HG03064 (cell line): ENCODE measurements around the gene DCANP1.

Experiments used
- ATAC-seq: cut with Tn5 transposase; IDR thresholded peaks from one replicate; pipeline ENCODE4 v1.9.1; 2021; ENCODE audit warnings: low read depth; ENCODE audit not compliant: unreplicated experiment

Gene DCANP1

DNA sequence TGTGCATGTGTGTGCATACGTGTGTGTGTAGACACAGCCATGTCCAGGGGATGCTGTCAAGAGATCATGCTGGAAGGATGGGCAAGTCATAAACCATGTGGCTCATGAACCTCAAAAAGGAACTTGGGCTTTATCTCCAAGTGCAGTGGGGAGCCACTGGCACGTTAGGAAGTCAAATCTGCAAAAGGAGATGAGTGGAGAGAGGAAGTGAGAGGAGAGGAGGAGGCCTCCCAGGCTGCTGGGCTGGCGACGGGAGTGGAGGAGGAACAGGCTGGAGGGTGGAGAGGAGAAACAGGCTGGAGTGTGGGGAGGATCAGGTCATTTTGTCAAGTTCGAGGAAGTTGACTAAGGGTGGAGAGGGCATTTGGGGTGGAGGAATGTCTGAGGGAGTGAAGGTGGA, 34.2 kb upstream of the DCANP1 start:
- ATAC-seq = no peak

DNA sequence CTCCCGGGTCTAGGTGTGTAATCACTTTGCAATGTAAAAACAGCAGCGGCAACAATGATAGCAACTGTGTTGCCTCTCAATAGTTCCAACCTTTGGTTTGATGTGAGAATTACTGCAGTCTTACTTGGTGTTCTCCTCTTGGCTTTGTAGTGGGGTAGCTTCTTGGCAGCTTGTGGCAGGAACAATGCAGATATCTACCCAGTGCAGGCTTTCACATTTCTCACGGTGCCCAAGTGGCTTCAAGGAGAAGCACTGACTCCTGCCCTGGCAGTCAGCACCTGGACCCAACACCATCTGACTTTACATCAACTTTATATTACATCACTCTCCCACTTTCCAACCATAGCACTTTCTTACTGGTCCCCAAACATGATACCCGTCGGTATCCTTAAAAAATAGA, 33.4 kb upstream of the DCANP1 start:
- ATAC-seq = no peak

DNA sequence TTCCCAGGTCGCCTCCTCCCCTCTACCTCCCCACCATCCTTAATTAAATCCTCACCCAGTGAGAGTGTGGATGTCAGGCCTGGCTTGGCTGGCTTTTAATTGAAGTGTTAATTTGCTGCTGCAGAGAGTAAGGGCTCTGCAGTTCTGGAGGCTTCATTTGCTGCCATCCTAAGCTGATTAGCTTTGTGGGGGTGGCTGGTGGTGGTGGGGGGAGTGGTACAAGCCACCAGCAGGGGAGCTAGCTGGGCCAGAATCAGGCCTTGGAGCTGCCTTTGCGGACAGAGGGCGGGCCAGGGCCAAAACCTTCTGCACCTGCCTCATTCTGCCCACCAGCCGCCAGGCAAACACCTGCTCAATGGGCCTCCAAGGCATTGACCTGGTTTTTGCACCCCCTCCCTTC, 31.8 kb upstream of the DCANP1 start:
- no peak for ATAC-seq

DNA sequence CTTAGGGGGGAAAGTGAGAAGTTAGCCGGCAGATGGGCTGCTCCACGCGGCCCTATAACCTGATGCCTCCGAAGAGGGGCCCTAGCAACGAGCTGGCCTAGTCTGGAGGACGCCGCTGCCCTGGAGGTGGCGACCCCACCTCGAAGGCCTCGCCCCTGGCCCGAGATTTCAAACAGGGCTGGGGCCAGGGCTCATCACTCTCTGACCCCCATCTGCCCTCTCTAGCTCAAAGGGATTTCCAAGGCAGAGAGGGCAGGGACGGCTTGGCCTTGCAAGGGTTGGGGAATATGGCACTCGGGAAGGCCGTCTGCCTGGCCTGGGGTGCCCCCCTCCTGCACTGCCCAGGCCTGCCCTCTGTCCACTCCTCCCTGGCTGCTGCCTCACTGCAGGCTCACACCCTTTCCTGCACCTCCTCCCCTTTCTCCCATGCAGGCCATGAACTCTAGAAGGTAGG, 30.5 kb upstream of the DCANP1 start:
- no peak for ATAC-seq

DNA sequence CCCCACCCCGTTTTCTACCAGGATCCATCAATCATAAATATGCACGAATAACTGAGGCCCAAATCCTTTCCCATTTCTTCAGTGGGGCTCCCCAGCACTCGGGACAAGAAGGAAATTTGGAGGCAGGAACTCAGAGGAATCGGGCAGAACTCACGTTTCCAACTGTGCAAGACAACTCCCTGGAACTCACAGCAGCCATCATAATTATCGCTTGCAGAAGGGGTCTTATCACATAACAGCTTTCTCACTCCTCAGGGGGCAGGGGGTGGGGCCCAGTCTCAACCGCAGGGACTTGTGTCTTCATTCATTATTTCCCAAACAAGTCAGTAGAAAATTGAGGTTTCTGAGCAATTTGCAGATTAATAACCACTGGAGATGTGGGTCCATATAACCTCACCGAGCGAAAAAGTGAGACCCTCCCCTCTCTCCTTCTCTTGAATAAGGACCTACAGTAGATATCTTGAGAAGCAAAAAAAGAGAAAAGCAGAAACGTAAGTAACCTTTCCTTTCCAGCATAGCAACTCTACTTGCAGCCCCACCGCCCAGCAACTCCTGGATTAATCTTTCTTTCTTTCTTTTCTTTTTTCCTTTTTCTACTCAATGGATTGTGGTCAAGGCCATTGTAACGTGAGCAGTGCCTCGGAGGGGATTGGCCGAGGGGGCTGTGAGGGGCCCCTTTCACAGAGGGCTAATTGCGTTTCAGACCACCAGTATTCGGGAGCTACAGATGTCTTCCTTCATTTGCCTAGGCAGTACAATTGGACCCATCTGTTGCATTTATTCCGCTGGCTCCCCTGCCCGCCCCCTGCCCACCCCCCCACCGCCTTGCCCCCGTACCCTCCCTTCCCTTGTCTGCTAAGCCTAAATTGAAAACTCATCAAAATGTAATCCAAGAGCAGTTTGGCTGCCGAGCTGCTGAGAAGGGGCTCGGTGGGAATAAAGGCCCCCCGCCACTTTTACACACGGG, 29.8 kb upstream of the DCANP1 start:
- no peak for ATAC-seq

DNA sequence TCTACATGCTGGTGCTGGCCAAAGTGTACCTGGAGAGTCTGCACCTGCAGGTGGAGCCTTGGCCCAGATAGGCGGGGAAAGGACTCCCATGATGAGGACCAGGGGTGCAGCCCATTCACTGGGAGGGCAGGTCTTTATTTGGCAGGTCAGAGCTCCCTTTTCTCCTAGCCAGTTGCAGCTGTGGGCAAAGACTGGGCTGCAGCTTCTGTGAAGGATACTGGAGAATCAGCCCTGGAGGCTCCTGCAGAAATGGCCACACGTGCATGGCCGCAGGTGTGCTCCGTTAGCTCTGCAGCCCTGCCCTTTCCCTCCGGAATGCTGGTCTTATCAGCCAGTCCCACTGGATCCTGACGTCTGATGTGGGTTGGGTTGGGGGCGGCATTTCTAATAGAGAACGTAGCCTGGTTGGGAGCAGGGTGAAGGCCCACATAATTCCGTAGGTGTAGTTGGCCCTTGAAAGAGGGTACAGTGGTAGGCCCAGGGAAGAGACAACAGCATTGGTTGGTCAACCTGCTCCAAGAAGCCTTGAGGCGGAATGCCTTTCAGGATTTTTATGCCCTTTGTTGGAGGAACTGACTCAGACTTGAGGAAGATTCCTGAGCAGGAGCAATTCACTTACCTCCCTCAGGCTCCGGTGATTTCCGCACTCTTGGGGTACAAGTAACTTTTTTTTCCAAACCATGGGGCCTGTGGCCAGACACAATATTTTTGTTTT, 27.0 kb upstream of the DCANP1 start:
- no peak for ATAC-seq

DNA sequence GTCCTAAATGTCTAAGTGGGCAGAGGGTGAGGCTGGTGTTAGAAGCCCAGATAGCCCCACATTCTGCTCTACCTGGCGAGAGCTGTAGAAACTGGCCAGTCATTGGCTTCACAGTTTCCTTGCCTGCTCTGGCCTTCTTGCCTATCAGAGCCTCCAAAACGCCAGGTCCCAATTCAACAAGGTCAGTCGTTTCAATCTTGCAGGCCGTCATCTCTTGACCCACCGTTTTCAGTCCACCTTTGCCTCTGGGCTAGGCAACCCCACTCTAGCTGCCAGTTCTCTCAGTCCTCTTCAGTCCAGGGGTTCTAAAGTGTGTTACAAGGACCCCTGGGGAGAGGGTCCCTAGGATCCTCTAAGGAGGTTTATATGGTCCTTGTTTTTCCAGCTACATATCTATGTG, 25.0 kb upstream of the DCANP1 start:
- no peak for ATAC-seq

DNA sequence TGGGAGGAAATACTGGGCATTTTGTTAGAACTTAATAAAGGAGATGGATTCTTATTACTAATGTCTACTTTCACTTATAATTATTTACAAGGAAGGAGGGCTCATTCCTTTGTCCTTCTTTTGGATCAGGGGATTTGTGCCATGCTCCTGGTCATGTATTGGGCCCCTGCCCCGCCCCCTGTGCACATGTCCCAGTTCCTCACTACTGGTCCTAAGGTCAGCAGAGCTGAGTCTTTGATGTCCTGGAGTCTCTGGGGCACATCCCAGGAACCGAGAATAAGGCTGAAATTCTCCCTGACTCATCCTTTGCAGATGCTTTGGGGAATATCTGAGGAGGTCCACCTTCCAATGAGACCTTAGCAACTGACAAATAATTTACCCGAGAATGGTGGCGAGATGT, 24.6 kb upstream of the DCANP1 start:
- no peak for ATAC-seq

DNA sequence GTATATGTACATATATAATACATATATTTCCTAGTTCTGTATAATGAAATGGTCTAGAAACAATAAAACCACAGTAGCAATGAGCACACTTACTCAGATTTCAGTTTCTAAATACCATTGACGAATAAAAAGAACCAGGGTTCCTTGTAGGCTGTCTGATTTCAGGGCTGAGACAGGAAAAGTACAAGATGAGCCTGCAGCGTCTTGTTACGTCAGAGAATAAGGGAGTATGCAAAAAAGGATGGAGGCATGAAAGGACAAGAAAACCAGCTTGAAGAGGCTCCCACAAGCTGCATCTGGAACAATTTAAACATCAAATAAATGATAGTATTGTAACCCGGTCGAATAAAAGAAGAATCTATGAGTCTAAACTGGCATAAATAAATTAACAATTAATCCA, 22.8 kb upstream of the DCANP1 start:
- ATAC-seq = no peak

DNA sequence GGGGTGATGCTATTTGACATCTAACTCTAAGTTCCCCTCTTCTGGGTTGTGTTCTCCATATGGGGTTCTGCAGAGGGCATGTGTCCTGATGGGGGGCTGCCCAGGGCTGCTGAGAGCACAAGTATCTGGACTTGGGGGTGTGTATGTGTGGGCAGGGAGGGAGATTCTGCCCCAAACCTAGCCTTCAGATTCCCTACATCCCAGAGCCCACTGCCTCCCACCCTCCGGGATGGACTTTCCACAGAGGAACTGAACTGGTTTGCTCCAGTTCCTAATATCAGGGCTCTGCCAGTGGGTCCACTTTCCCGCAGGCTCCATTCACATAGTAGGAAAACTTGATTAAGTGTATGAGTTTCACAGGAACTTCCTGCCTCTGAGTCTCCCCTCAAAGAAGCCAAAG, 21.4 kb upstream of the DCANP1 start:
- no peak for ATAC-seq

DNA sequence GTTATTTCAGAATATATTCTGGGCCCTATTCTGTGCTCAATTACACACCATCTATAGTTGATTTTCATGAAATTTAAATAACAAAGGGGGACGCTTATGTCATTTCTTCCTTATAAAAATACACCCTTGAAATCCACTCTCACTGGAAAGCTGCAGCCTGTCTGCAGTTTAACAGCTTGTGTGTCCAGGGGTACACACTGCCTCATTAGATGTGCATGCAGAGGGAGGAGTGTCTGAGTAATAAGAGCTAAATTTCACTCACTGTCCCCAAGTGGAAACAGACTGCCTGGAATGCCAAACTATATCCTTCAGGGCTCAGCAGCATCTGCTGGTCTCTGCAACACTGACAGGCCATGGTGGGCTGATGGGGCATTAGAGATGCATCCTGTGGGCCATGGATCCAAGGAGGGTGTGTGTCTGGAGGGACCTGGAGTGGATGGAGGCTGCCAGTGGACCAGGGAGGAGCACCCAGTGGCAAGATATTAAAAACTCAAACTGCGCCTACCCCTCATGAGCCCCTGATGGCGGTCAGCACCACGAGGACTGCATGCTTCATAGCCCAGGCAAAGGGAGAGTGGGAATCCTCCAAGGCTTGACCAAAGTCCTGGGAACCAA, 20.8 kb upstream of the DCANP1 start:
- no peak for ATAC-seq

DNA sequence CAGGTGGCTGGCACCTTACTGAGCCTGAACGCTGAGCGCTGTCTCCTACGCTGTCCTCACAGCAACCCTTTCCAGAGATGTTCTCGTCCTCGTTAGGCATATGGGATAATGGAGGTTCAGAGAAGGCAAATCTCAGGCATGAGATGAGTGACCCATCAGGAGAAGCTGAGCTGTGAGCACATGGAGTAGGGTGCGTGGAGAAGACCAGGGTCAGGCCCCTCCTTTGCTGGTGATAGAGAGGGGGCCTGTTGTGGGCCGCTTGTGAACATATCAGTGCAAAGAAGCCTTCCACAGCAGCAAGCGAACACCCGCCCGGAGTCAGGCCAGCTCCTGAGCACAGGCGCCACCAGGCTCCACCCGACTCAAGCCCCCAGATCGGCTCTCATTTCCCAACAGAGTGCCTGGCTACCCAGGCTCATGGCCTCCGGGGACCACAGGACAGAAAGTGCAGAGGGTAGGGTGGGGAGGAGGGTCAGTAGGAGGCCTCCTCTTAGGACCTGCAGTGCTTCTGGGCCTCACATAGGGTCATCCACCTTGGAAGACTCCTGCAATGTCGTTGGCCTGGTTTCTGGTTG, 20.0 kb upstream of the DCANP1 start:
- ATAC-seq = no peak

DNA sequence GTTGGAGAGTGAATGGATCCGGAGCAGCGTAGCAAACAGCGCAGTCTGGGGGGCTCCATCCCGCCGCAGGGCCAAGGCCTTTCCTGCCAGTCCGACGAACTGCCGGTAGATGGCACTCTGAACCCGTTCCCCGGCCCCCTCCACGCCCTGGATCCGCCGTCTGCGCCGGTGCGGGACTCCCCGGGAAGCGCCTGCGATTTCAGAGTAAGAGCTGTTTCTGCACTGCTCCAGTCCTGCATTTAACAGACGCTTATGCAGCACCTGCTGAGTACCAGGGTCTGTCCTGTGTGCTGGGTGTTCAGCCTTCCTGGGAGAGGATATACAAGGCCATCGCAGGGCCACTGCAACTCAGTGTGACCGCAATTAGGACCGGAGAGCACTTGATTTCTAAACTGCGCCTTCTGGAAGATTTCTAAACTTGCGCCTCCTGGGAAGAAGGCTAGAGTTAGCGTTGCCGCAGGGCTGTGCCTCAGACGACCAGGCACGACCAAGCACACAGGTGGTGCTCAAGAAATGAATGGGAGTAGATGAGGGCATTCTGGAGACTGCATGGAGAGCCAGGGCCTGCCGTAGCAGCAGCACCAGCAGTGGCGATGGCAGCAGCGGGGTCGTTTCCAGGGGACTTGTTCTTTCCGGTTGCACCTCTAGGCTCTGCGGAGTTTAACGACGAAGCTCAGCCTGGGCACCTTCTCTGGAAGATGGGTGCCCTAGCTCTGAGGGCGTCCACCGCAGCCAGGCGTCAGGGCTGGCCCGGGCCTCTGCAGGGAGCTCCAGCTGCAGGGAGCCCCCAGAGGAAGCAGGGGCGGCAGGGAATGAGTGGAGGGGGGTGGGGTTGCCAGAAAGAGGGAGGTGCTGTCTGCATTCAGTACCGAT, 19.3 kb upstream of the DCANP1 start:
- no peak for ATAC-seq

DNA sequence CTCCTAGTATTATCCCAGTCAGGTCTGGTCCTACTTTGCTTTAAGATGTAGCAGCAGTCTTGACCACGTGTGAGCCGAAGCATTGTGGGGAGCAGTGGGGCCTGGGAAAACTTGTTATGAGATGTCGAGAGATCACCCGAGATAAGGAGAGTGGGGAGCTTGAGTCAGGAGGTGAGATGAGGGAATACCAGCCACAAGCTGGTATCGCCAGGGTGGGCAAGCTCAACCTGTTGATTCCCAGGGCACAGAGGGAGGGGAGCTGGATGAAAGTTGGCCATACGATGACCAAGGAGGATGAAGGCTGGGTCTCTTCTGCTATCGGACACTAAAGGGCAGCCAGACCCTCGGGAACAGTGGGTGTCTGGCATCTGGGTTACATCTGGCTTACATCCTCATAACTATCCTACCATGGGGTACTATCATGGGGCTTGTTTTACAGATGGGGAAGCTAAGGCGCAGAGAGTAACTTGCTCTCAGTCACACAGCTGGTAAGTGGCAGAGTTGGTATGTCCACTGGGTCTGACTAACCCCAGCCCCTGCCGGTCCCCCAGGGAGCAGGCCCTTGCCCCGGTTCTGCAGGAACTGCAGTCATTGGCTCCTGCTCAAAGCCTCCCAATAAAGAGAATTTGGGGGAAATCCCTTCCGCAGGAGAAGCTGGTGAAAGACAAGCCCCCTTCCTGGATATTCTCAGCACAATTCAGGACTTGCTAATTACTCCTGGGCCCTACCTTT, 18.4 kb upstream of the DCANP1 start:
- ATAC-seq = no peak

DNA sequence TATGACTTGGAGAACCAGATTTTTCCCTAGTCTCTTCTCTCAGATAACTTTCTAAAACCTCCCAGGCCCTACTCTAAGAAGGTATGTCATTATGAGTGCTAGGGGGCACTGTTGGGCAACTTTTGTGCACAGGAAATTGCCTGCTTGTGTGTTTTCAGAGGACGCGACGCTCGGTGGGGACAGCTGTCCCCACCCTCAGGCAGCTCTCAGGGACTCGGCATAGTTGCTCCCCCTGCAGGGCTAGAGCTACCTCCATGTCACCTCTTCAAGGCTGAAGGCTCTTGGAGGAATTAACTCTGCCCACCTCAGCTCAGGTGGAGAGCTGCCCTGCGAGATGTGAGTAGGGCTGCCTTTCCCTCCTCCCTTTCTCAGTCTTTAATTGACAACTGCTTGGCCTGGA, 15.2 kb upstream of the DCANP1 start:
- ATAC-seq = no peak

DNA sequence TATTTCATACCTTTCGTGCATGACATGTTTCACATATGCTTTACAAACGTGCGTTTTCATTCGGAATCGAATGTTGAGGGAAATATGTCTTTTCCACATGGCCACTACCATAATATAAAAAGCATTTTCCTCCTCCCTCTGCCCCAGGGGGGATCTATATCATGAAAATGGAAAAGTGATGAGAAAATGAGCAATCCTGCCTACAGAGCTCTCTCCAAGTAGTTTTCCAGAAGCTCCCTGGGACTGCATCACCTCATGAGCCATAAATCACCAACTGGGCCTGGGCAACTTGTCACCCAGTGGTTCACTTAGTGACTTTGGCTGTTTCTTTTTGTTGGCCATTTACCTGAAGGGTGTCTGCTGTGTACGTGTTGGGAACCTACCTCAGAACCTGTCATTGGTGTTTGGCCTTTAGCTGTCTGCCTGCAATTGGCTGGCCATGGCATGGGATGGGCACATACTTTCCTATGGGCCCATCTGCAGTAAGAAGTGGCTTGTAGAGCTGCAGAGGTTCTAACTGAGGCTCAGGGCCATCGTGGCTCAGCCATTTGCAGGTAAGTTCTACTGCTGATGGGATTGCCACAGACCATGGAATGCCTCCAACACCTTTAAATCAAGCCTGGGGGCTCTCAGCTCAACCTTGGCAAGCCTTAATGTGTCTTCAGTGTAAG, 14.5 kb upstream of the DCANP1 start:
- ATAC-seq = no peak

DNA sequence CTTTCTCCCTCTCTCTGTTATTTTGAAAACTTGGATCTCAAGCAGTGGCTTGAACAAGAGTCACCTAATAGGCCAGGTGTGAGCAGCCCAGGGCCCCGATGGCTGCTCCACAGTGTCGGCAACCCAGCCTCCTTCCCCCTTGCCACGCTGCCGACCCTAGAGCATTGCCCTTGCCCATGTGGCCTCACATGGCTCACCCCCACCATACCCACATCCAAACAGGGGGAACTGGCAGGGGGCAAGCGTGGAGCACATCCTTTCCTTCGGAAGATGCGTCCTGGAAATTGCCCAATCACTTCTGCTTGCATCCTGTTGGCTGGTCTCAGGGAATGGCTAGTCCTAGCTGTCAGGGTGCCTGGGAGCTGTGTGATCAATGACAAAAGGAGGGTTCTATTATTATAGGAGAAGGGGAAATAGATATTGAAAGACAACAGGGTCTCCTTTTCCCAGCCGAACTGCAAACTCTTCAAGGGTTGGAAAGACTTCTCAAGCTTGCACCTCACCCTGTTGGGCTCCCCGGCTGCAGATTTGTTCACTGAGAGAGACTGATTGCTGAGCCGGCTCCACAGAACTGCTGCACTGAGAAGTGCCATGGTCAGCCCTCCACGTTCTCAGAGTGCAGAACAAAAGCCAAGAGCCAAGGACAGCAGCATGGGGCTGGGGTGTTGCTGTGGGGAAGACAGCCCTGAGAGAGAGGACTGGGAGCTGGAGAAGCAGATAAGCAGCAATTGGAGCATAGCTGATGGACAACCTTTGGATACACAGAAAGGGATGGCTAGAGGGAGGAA, 13.3 kb upstream of the DCANP1 start:
- no peak for ATAC-seq

DNA sequence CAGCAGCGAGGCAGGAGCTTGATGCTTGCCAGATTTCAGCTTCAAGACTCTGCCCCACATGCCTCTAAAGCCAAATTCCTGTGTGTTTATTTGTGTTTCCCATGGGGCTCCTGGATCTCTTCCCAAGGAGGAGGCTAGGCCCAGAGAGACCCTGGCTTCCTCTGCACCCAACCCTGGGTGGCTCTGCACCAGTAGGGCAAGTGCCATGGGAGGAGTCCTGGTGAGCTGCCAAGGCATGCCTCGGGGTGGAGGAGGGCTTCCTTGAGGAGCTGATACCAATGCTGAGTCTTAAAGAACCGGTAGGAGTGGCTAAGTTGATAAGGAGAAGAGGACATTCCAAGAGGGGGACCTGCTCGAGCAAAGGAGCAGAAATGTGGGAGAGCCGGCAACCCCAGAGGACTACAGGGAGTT, 11.8 kb upstream of the DCANP1 start:
- no peak for ATAC-seq
